ENCODE results near the gene WDR1. TPM values are rescaled to one million over a fixed set of nuclear protein-coding genes. Genes with fewer than 3 reads are reported as not detected.

WDR1 gene
- total RNA-seq, 1 donor from 2014 or later = 161 TPM

- peak overlapping the region; percentile 64 for H3K27ac Mint-ChIP-seq (ENCODE audit: unreplicated experiment)
- no peaks in the 10 kb centered on the region for H3K36me3 Mint-ChIP-seq (ENCODE audit: unreplicated experiment)
- peak overlapping the region; percentile 64 for H3K4me3 Mint-ChIP-seq (ENCODE audit: unreplicated experiment)
- peaks cover 12% of the 10 kb centered on the region for H3K27me3 Mint-ChIP-seq (ENCODE audit: unreplicated experiment)
- DNase-seq = no peak
- TF ChIP-seq, protein P1, sequence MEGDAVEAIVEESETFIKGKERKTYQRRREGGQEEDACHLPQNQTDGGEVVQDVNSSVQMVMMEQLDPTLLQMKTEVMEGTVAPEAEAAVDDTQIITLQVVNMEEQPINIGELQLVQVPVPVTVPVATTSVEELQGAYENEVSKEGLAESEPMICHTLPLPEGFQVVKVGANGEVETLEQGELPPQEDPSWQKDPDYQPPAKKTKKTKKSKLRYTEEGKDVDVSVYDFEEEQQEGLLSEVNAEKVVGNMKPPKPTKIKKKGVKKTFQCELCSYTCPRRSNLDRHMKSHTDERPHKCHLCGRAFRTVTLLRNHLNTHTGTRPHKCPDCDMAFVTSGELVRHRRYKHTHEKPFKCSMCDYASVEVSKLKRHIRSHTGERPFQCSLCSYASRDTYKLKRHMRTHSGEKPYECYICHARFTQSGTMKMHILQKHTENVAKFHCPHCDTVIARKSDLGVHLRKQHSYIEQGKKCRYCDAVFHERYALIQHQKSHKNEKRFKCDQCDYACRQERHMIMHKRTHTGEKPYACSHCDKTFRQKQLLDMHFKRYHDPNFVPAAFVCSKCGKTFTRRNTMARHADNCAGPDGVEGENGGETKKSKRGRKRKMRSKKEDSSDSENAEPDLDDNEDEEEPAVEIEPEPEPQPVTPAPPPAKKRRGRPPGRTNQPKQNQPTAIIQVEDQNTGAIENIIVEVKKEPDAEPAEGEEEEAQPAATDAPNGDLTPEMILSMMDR (IDR thresholded peaks at IDR 0.05; ENCODE audit: partially characterized antibody, unreplicated experiment) = no peak
- H3K4me1 Mint-ChIP-seq (ENCODE audit: low read depth, unreplicated experiment) = peaks cover 36% of the 10 kb centered on the region
- H3K9me3 Mint-ChIP-seq (ENCODE audit: unreplicated experiment) = peaks cover 7% of the 10 kb centered on the region
These were observed 9.2 kb downstream of the WDR1 start for GRCh38 chr4:10107111-10108091.

GRCh38 chr4:10106421-10107039 lies 10.1 kb downstream of the WDR1 start:
- Mint-ChIP-seq H3K9me3 (ENCODE audit: unreplicated experiment) (peaks cover 7% of the 10 kb centered on the region), H3K4me3 (ENCODE audit: unreplicated experiment) (no peak overlapping the region), H3K27me3 (ENCODE audit: unreplicated experiment) (peaks cover 9% of the 10 kb centered on the region), H3K36me3 (ENCODE audit: unreplicated experiment) (no peaks in the 10 kb centered on the region), H3K4me1 (ENCODE audit: low read depth, unreplicated experiment) (peaks cover 37% of the 10 kb centered on the region), H3K27ac (ENCODE audit: unreplicated experiment) (peak overlapping the region; percentile 20)
- peak; percentile 46 for DNase-seq
- TF ChIP-seq, protein P1 (IDR thresholded peaks at IDR 0.05; ENCODE audit: partially characterized antibody, unreplicated experiment) = no peak

- TF ChIP-seq, protein P1 (IDR thresholded peaks at IDR 0.05; ENCODE audit: partially characterized antibody, unreplicated experiment) = no peak
- Mint-ChIP-seq H3K9me3 (ENCODE audit: unreplicated experiment) (peaks cover 8% of the 10 kb centered on the region), H3K27me3 (ENCODE audit: unreplicated experiment) (peaks cover 5% of the 10 kb centered on the region), H3K4me3 (ENCODE audit: unreplicated experiment) (no peak overlapping the region), H3K36me3 (ENCODE audit: unreplicated experiment) (no peaks in the 10 kb centered on the region), H3K4me1 (ENCODE audit: low read depth, unreplicated experiment) (peaks cover 41% of the 10 kb centered on the region), H3K27ac (ENCODE audit: unreplicated experiment) (peak overlapping the region; percentile 20)
- no peak for DNase-seq
These were observed 10.7 kb downstream of the WDR1 start for GRCh38 chr4:10105920-10106319.

DNA sequence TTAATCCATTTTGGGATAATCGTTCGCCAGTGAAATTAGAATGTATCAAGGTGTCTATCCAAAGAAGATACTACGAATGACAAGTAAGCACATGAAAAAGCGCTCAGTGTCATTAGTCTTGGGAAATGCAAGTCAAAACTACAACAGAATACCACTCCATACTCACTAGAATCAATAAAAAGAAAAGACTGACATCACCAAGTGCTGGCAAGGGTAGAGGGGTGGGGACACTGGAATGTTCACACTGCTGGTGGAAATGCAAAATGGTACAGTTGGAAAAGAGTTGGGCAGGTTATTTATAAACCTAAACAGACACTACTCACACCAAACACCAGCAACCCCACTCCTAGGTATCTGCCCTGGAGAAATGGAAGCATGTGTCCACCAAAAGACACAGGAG lies 11.2 kb downstream of the WDR1 start:
- DNase-seq = no peak
- H3K4me3 Mint-ChIP-seq (ENCODE audit: unreplicated experiment) = no peak overlapping the region
- peaks cover 8% of the 10 kb centered on the region for H3K9me3 Mint-ChIP-seq (ENCODE audit: unreplicated experiment)
- peaks cover 43% of the 10 kb centered on the region for H3K4me1 Mint-ChIP-seq (ENCODE audit: low read depth, unreplicated experiment)
- H3K36me3 Mint-ChIP-seq (ENCODE audit: unreplicated experiment) = no peaks in the 10 kb centered on the region
- H3K27me3 Mint-ChIP-seq (ENCODE audit: unreplicated experiment) = peaks cover 5% of the 10 kb centered on the region
- peak overlapping the region; percentile 25 for H3K27ac Mint-ChIP-seq (ENCODE audit: unreplicated experiment)
- TF ChIP-seq, protein P1 (IDR thresholded peaks at IDR 0.05; ENCODE audit: partially characterized antibody, unreplicated experiment) = no peak

DNA sequence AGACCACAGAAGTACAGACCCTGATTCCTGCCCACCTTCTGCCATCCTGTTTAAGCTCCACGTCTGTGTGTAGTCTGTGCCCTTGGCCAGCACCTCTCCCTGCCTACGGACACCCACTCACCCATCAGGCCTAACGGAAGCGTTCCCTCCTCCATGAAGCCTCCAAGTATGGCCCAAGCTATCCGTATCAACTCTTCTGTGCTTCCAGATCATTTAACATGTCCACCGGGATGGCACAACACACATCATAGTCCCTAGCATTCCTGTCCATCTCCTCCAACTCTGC lies 11.7 kb downstream of the WDR1 start:
- peak overlapping the region; percentile 25 for H3K27ac Mint-ChIP-seq (ENCODE audit: unreplicated experiment)
- peak overlapping the region; percentile 16 for H3K4me3 Mint-ChIP-seq (ENCODE audit: unreplicated experiment)
- DNase-seq = no peak
- no peaks in the 10 kb centered on the region for H3K36me3 Mint-ChIP-seq (ENCODE audit: unreplicated experiment)
- peaks cover 47% of the 10 kb centered on the region for H3K4me1 Mint-ChIP-seq (ENCODE audit: low read depth, unreplicated experiment)
- TF ChIP-seq, protein P1 (IDR thresholded peaks at IDR 0.05; ENCODE audit: partially characterized antibody, unreplicated experiment) = no peak
- H3K27me3 Mint-ChIP-seq (ENCODE audit: unreplicated experiment) = peaks cover 5% of the 10 kb centered on the region
- peaks cover 8% of the 10 kb centered on the region for H3K9me3 Mint-ChIP-seq (ENCODE audit: unreplicated experiment)
